ENCODE data around the gene PLA2G2F. TPM values are rescaled to one million over a fixed set of nuclear protein-coding genes. Genes with fewer than 3 reads are reported as not detected.

The PLA2G2F gene
- total RNA-seq, 1 donor from 2014 or later, result 9.2 TPM

DNA sequence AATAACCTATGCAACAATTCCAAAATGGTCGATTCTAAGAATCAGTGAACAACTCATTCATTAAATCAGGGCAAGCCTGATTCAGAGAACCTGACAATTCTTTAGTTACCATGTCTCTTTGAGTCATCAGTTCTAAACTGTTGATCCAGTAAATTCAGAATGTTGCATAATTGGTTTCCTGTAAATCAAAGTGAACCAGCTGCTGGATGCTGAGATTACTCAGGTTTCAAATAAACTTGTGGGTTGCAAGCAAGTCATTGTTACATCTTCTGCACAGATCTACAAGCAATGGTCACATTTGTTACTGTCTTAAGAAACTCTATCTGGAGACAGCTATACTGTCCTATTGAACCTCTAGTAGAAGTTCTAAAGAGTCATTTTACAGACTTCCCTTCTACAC lies 36.2 kb upstream of the PLA2G2F start:
- peak; percentile 71 for DNase-seq (ENCODE audit: low read depth)
- Histone ChIP-seq H3K4me3 (ENCODE audit: low read depth, low read length) (no peak overlapping the region), H3K27me3 (ENCODE audit: control insufficient read depth, insufficient read depth, low read length) (peaks cover 2% of the 10 kb centered on the region), H3K36me3 (ENCODE audit: control insufficient read depth, insufficient read depth, low read length) (no peaks in the 10 kb centered on the region)
- no peak for TF ChIP-seq CTCF (IDR thresholded peaks at IDR 0.05; ENCODE audit: insufficient read depth, low read length, poor library complexity, severe bottlenecking)

DNA sequence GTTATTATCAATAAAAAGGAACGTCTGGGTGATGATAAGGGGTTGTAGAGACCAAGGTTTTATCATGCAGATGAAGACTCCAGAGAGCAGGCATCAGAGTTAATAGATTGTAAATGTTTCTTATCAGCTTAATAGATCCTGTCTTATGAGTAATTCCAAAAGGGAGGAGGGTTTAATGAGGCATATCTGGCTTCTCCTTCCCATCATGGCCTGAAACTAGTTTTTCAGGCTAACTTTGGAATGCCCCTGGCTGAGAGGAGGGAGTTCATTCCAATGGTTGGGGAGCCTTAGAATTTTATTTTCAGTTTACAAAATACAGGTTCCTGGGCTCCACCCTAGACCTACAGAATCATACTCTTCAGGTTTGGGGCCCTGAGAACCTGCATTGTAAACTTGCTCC lies 33.3 kb upstream of the PLA2G2F start:
- Histone ChIP-seq H3K27me3 (ENCODE audit: control insufficient read depth, insufficient read depth, low read length) (no peaks in the 10 kb centered on the region), H3K36me3 (ENCODE audit: control insufficient read depth, insufficient read depth, low read length) (no peaks in the 10 kb centered on the region), H3K4me3 (ENCODE audit: low read depth, low read length) (no peak overlapping the region)
- no peak for DNase-seq (ENCODE audit: low read depth)
- no peak for TF ChIP-seq CTCF (IDR thresholded peaks at IDR 0.05; ENCODE audit: insufficient read depth, low read length, poor library complexity, severe bottlenecking)

GRCh38 chr1:20107351-20107750 lies 31.8 kb upstream of the PLA2G2F start:
- no peaks in the 10 kb centered on the region for H3K36me3 ChIP-seq (ENCODE audit: control insufficient read depth, insufficient read depth, low read length)
- H3K4me3 ChIP-seq (ENCODE audit: low read depth, low read length), result no peak overlapping the region
- no peak for DNase-seq (ENCODE audit: low read depth)
- H3K27me3 ChIP-seq (ENCODE audit: control insufficient read depth, insufficient read depth, low read length), result no peaks in the 10 kb centered on the region
- TF ChIP-seq CTCF (IDR thresholded peaks at IDR 0.05; ENCODE audit: insufficient read depth, low read length, poor library complexity, severe bottlenecking), result no peak

DNA sequence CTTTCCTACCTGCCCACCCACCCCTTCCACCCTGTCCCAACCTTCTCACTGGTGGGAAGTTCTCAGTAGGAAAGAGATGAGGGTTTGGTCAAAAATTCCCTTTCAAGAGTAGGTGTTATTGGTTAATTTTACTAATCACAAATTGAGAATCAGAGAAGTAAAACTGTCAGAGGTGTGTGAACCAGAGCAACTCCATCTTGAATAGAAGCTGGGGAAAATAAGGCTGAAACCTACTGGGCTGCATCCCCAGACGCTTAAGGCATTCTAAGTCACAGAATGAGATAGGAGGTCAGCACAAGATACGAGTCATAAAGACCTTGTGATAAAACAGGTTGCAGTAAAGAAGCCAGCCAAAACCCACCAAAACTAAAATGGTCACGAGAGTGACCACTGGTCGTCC lies 31.3 kb upstream of the PLA2G2F start:
- H3K36me3 ChIP-seq (ENCODE audit: control insufficient read depth, insufficient read depth, low read length), result no peaks in the 10 kb centered on the region
- DNase-seq (ENCODE audit: low read depth), result no peak
- H3K4me3 ChIP-seq (ENCODE audit: low read depth, low read length), result no peak overlapping the region
- no peaks in the 10 kb centered on the region for H3K27me3 ChIP-seq (ENCODE audit: control insufficient read depth, insufficient read depth, low read length)
- no peak for TF ChIP-seq CTCF (IDR thresholded peaks at IDR 0.05; ENCODE audit: insufficient read depth, low read length, poor library complexity, severe bottlenecking)

DNA sequence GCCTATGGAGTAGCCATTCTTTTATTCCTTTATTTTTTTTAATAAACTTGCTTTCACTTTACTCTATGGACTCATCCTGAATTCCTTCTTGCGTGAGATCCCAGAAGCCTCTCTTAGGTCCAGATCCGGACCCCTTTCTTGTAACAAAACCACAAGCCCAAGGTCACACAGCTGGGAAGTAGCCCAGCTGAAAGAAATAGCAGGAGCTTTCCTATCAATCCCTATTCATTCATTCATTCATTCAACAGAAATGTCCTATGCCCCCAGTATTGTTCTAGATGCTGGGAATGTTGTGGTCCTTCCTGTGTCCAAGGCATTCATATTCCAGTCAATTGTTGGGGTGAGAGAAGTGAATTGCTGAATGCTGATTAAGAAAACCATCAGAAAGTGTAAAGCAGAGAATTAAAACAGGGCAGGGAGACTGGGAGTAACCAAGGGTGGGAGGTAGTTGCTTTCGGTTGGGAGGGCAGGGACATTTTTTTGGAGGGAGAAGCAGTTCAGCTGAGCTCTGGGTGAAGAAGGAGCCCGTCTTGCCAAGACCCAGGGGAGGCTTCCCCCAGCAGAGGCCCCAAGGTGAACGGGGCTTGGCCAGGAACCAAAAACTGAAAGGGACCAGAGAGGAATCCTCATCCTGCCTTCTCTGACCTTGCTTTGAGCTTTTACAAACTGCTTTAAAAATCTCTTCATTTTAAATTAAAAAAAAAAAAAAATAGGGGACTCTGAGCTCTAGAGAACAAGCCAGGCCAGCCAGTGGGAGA lies 30.6 kb upstream of the PLA2G2F start:
- Histone ChIP-seq H3K36me3 (ENCODE audit: control insufficient read depth, insufficient read depth, low read length) (no peaks in the 10 kb centered on the region), H3K4me3 (ENCODE audit: low read depth, low read length) (no peak overlapping the region)
- TF ChIP-seq CTCF (IDR thresholded peaks at IDR 0.05; ENCODE audit: insufficient read depth, low read length, poor library complexity, severe bottlenecking), result no peak

More for the DNA sequence above, 30.6 kb upstream of the PLA2G2F start:
- no peaks in the 10 kb centered on the region for H3K27me3 ChIP-seq (ENCODE audit: control insufficient read depth, insufficient read depth, low read length)
- DNase-seq (ENCODE audit: low read depth), result no peak

Measured in kidney epithelial cell (primary cell).